ENCODE measurements around the gene FAM114A1.

- TF ChIP-seq CTCF (IDR thresholded peaks at IDR 0.05), result no peak
- TF ChIP-seq POLR2A (IDR thresholded peaks at IDR 0.05), result no peak
Measured at GRCh38 chr4:38983787-38984598, 116.4 kb downstream of the FAM114A1 start.

All from testis (tissue), 2 donors.